ENCODE results near the gene TIMP2.

- TF ChIP-seq EZH2 (IDR thresholded peaks at IDR 0.05; ENCODE audit: insufficient read depth, poor library complexity, severe bottlenecking) (no peak), EZH2phosphoT487 (IDR thresholded peaks at IDR 0.05; ENCODE audit: insufficient read depth, low read depth) (no peak)
These were observed 34.7 kb downstream of the TIMP2 start for GRCh38 chr17:78890498-78890897.

All from GM23248 (cell line).